K562 (cell line): ENCODE results near the gene SPAG9. TPM values are rescaled to one million over a fixed set of nuclear protein-coding genes. Genes with fewer than 3 reads are reported as not detected.

Experiments
- CEBPG ChIP-seq, 3 experiments: fragments of 200-800 bp in 1 of 3; sonication (Bioruptor generic) in 1 of 3; sonication (generic) in 1 of 3; formaldehyde crosslinking in 1 of 3; IDR thresholded peaks in 2 of 3; conservative IDR thresholded peaks in 1 of 3; 2 replicates each; pipeline versions ENCODE4 v1.6.1 to v1.8.0; 2016 to 2022; ENCODE audit warnings: missing compliant biosample characterization in 2 of 3, missing genetic modification characterization in 2 of 3, mild to moderate bottlenecking in 1 of 3, missing genetic modification reagents in 1 of 3
- CHAMP1 ChIP-seq: fragments of 450-650 bp; IDR thresholded peaks from 2 replicates; pipeline ENCODE4 v1.6.1; 2016; ENCODE audit warnings: mild to moderate bottlenecking
- CHD1 ChIP-seq: fragments of 200-600 bp; sonication (generic); IDR thresholded peaks from one replicate; pipeline ENCODE4 v1.6.1; 2012; ENCODE audit warnings: mild to moderate bottlenecking, moderate library complexity, low read length, inconsistent platforms
- DEAF1 ChIP-seq: fragments of 450-650 bp; formaldehyde crosslinking; IDR thresholded peaks from 2 replicates; pipeline ENCODE4 v1.4.0; 2020; ENCODE audit warnings: mild to moderate bottlenecking, moderate library complexity
- ELK1 ChIP-seq: sonication (generic); formaldehyde crosslinking; IDR thresholded peaks from 2 replicates; pipeline ENCODE4 v1.8.1; 2022; ENCODE audit warnings: missing genetic modification reagents
- ESRRB ChIP-seq: fragments of 250-450 bp; sonication (Bioruptor Pico); IDR thresholded peaks from 2 replicates; pipeline ENCODE4 v1.5.0; 2020; ENCODE audit warnings: mild to moderate bottlenecking, moderate library complexity, borderline replicate concordance
- FOXP4 ChIP-seq: sonication (generic); formaldehyde crosslinking; IDR thresholded peaks from 2 replicates; pipeline ENCODE4 v1.8.0; 2022; ENCODE audit warnings: mild to moderate bottlenecking, missing genetic modification reagents, borderline replicate concordance
- PRPF4 ChIP-seq: fragments of 200-400 bp; formaldehyde crosslinking; IDR thresholded peaks from one replicate; pipeline ENCODE4 v1.6.1; 2017; ENCODE audit warnings: low read length, low read depth, mild to moderate bottlenecking; ENCODE audit not compliant: insufficient read depth, poor library complexity, severe bottlenecking
- SRSF3 ChIP-seq: fragments of 200-400 bp; formaldehyde crosslinking; IDR thresholded peaks from 2 replicates; pipeline ENCODE4 v1.6.1; 2016; ENCODE audit warnings: mild to moderate bottlenecking, low read length, moderate library complexity; ENCODE audit not compliant: insufficient read depth
- STAT6 ChIP-seq: sonication (generic); formaldehyde crosslinking; IDR thresholded peaks from 2 replicates; pipeline ENCODE4 v1.8.1; 2023; ENCODE audit warnings: mild to moderate bottlenecking, missing genetic modification reagents
- TAF1 ChIP-seq: IDR thresholded peaks from 2 replicates; pipeline ENCODE4 v1.6.1; 2011; ENCODE audit warnings: mild to moderate bottlenecking, low read length, moderate library complexity; ENCODE audit not compliant: insufficient read depth, control insufficient read depth, severe bottlenecking; ENCODE audit errors: extremely low read depth
- TCF7L2 ChIP-seq: fragments of 150-350 bp; IDR thresholded peaks from 2 replicates; pipeline ENCODE4 v1.6.1; 2016; ENCODE audit warnings: low read depth, mild to moderate bottlenecking, low read length, moderate library complexity
- TCFL5 ChIP-seq: fragments of 250-450 bp; sonication (Bioruptor Pico); conservative IDR thresholded peaks from 2 replicates; pipeline ENCODE4 v1.6.1; 2021; ENCODE audit warnings: mild to moderate bottlenecking, moderate library complexity, matching md5 sums
- polyA plus RNA-seq, 8 experiments: library from polyadenylated mRNA; depleted of rRNA in 4 of 8; stranded (reverse) in 5 of 8; unstranded in 3 of 8; fragments of >200 nt; fragmentation: Nextera tagmentation in 2 of 8; fragmentation: Illumina TruSeq in 1 of 8; extraction: Ambion mirVana in 2 of 8; extraction: Trizol in 1 of 8; gene quantifications; 2 replicates each; pipeline versions ENCODE4 v1.2.1 to v1.2.3, GENCODE V29; 2011 to 2014; ENCODE audit warnings: inconsistent platforms in 1 of 8, missing spikeins in 1 of 8
- total RNA-seq, 7 experiments: library from RNA; depleted of rRNA in 6 of 7; stranded (reverse); fragments of >200 nt in 6 of 7; fragmentation: Illumina TruSeq in 2 of 7; extraction: Trizol in 2 of 7; gene quantifications; 2 replicates each; pipeline versions ENCODE4 v1.2.1 to v1.2.3, GENCODE V29; 2011 to 2021; ENCODE audit warnings: low replicate concordance in 1 of 7

The SPAG9 gene
- total and polyA plus RNA-seq, 9 of the 15 experiments (the other 6 are each of a cell fraction or from before 2014, with no cell fraction given), result 12.2 to 99.2 (median 58.2) TPM

- TF ChIP-seq TAF1, result peak; percentile 47
- peak; percentile 84 for TF ChIP-seq CHD1
- no peak for TF ChIP-seq PRPF4
- no peak; the same call in 1 of the 2 replicates for TF ChIP-seq TCF7L2
- no peak for TF ChIP-seq CEBPG (CRISPR knock-in tag; IDR thresholded peaks at IDR 0.05)
- TF ChIP-seq CEBPG (tag; conservative IDR thresholded peaks at IDR 0.05 in 1 of 2, IDR thresholded peaks at IDR 0.05 in 1 of 2), result no peak
- no peak for TF ChIP-seq SRSF3
- 0 out of 2 replicates have a peak, but pooled peaks have one; percentile 4 for TF ChIP-seq DEAF1 (CRISPR knock-in tag)
- TF ChIP-seq FOXP4 (CRISPR knock-in tag), result no peak; the same call in 1 of the 2 replicates
- TF ChIP-seq STAT6 (CRISPR knock-in tag), result no peak
- TF ChIP-seq ESRRB (CRISPR knock-in tag), result no peak
- TF ChIP-seq TCFL5 (CRISPR knock-in tag), result no peak
- no peak for TF ChIP-seq CHAMP1
- TF ChIP-seq ELK1 (CRISPR knock-in tag), result no peak
Measured at GRCh38 chr17:51120739-51121619, at the start of gene SPAG9 (continued).
